Panc1 (cell line): ENCODE data around the gene UBXN11. TPM values are rescaled to one million over a fixed set of nuclear protein-coding genes. Genes with fewer than 3 reads are reported as not detected.

Source experiments
- ATAC-seq: fragments of 200-7000 bp; cut with Tn5 transposase; 2 replicates; pipeline ENCODE4 v1.9.1; 2020; ENCODE audit warnings: mild to moderate bottlenecking, moderate library complexity
- BruUV-seq: library from RNA; stranded (reverse); fragments of 400-500 nt; replicated peaks from 2 replicates; lab custom pipeline; 2021; lab: Mats Ljungman, UMichigan
- CTCF ChIA-PET: fragments of 300-600 bp; sonication (Branson Sonifier 250); formaldehyde crosslinking; loops from one replicate; lab custom pipeline; 2022; ENCODE audit warnings: antibody characterized with exemption; lab: Charles Lee
- POLR2A ChIA-PET: fragments of 300-600 bp; sonication (Branson Sonifier 250); formaldehyde crosslinking; loops from one replicate; lab custom pipeline; 2022; ENCODE audit warnings: antibody characterized with exemption; lab: Charles Lee
- DNase-seq: peaks from one replicate; pipeline ENCODE4 v3.0.0-alpha.2; 2010; ENCODE audit warnings: low read depth, low spot score
- H3K27ac ChIP-seq: 2 replicates; pipeline ENCODE4 v1.5.1; 2011; ENCODE audit warnings: mild to moderate bottlenecking, low read length, inconsistent platforms
- H3K27me3 ChIP-seq: fragments of 200-500 bp; sonication (Bioruptor generic); 2 replicates; pipeline ENCODE4 v1.6.0; 2014; ENCODE audit warnings: low read length, inconsistent platforms; ENCODE audit not compliant: control insufficient read depth, insufficient read depth
- H3K36me3 ChIP-seq: fragments of 200-500 bp; sonication (Bioruptor generic); 2 replicates; pipeline ENCODE4 v1.5.1; 2014; ENCODE audit warnings: inconsistent platforms, mild to moderate bottlenecking, low read length, moderate library complexity; ENCODE audit not compliant: control insufficient read depth, insufficient read depth
- H3K4me1 ChIP-seq: 2 replicates; pipeline ENCODE4 v1.5.1; 2011; ENCODE audit warnings: inconsistent platforms, mild to moderate bottlenecking, low read length, moderate library complexity; ENCODE audit not compliant: control insufficient read depth, insufficient read depth
- H3K4me3 ChIP-seq, 2 experiments: 2 replicates each; pipeline ENCODE4 v1.5.1; 2011 to 2012; ENCODE audit warnings: low read depth in 2 of 2, low read length in 2 of 2, mild to moderate bottlenecking in 2 of 2, inconsistent platforms in 1 of 2, moderate library complexity in 1 of 2
- H3K9me3 ChIP-seq: fragments of 200-500 bp; sonication (Bioruptor generic); 2 replicates; pipeline ENCODE4 v1.5.1; 2014; ENCODE audit warnings: low read depth, mild to moderate bottlenecking, inconsistent platforms, low read length, moderate library complexity; ENCODE audit not compliant: control insufficient read depth, insufficient read depth
- POLR2AphosphoS5 ChIP-seq: IDR thresholded peaks from 2 replicates; pipeline ENCODE4 v1.6.1; 2012; ENCODE audit warnings: mild to moderate bottlenecking, low read depth, low read length, moderate library complexity
- SIN3A ChIP-seq: IDR thresholded peaks from 2 replicates; pipeline ENCODE4 v1.6.1; 2012; ENCODE audit warnings: low read depth, mild to moderate bottlenecking, low read length, moderate library complexity, borderline replicate concordance; ENCODE audit not compliant: insufficient read depth
- TCF7L2 ChIP-seq: IDR thresholded peaks from 2 replicates; pipeline ENCODE4 v1.6.1; 2011; ENCODE audit warnings: mild to moderate bottlenecking, low read depth, low read length, inconsistent platforms
- in situ Hi-C: cut with HindIII; loops from 2 replicates; pipeline ENCODE4 v1.10.0; 2016; ENCODE audit warnings: low sequenced_read_pairs, low pct_unique_long_range_greater_than_20kb
- intact Hi-C: fragments of 100-400 bp; cut with micrococcal nuclease; formaldehyde crosslinking; loops from one replicate; pipeline ENCODE4 v1.10.0; 2022; ENCODE audit not compliant: unreplicated experiment
- total RNA-seq: library from RNA; stranded (reverse); gene quantifications from one replicate; pipeline ENCODE4 v1.2.1, GENCODE V29; 2021; ENCODE audit not compliant: unreplicated experiment
- TF ChIP-seq, protein P1 (sequence below): fragments of 450-650 bp; IDR thresholded peaks from 2 replicates; pipeline ENCODE4 v1.5.1; 2017; ENCODE audit warnings: mild to moderate bottlenecking
- TF ChIP-seq, protein P2 (sequence below), 2 experiments: IDR thresholded peaks; 2 replicates each; pipeline ENCODE4 v1.6.1; 2011 to 2012; ENCODE audit warnings: low read depth in 2 of 2, control low read depth in 1 of 2, low read length in 1 of 2, mild to moderate bottlenecking in 1 of 2, moderate library complexity in 1 of 2; ENCODE audit not compliant: insufficient read depth in 1 of 2

Gene UBXN11
- total RNA-seq, 1 experiment from 2014 or later = 23.7 TPM

DNA sequence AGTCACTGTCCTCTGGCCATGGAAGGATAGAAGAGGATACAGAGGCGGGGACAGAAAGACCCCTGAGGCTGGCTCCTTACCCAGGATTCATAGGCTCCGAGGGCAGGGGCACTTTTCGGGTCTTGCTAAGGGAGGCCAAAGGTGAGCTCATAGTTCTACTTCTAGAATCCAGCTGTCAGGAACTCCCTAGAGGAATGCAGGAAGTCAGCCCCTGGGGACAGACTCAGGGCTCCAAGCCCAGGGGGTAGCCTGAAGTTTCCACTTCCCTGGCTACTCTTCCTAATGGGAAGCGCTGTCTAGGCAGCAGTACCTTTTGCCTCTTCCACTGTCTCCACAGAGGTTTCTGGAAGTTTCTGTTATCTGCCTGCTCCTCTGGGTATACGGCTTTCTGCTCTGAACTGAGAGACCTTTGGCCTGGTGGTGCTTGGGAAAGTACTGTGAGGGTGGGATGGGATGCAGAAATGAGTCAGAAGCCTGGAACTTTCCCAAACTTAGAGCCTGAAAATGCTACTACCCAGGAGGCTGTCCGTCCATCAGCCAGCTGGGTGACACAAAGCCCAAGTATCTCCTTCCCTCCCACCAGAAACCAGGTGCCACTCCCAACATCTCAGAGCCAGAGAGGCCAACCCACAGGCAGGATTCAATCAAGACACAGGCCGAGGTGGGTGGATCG lies 3.6 kb downstream of the UBXN11 start:
- H3K4me3 ChIP-seq = no peak overlapping the region
- ATAC-seq (no peak), DNase-seq (no peak)
- BruUV-seq = no TSS peak
- CTCF ChIA-PET = interaction anchor here (0.9 kb wide), 1 partner anchor 114 kb away, joined by 3 read pairs; no protein-coding TSS in a partner anchor
- H3K27ac ChIP-seq = no peak overlapping the region
- no peaks in the 10 kb centered on the region; the same call in 1 of the 2 replicates for H3K36me3 ChIP-seq
- H3K27me3 ChIP-seq = no peaks in the 10 kb centered on the region
- in situ Hi-C loops (no loop called here), intact Hi-C loops (no loop called here)
- no peak for TF ChIP-seq TCF7L2
- TF ChIP-seq, protein P1, sequence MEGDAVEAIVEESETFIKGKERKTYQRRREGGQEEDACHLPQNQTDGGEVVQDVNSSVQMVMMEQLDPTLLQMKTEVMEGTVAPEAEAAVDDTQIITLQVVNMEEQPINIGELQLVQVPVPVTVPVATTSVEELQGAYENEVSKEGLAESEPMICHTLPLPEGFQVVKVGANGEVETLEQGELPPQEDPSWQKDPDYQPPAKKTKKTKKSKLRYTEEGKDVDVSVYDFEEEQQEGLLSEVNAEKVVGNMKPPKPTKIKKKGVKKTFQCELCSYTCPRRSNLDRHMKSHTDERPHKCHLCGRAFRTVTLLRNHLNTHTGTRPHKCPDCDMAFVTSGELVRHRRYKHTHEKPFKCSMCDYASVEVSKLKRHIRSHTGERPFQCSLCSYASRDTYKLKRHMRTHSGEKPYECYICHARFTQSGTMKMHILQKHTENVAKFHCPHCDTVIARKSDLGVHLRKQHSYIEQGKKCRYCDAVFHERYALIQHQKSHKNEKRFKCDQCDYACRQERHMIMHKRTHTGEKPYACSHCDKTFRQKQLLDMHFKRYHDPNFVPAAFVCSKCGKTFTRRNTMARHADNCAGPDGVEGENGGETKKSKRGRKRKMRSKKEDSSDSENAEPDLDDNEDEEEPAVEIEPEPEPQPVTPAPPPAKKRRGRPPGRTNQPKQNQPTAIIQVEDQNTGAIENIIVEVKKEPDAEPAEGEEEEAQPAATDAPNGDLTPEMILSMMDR = no peak
- TF ChIP-seq, protein P2, sequence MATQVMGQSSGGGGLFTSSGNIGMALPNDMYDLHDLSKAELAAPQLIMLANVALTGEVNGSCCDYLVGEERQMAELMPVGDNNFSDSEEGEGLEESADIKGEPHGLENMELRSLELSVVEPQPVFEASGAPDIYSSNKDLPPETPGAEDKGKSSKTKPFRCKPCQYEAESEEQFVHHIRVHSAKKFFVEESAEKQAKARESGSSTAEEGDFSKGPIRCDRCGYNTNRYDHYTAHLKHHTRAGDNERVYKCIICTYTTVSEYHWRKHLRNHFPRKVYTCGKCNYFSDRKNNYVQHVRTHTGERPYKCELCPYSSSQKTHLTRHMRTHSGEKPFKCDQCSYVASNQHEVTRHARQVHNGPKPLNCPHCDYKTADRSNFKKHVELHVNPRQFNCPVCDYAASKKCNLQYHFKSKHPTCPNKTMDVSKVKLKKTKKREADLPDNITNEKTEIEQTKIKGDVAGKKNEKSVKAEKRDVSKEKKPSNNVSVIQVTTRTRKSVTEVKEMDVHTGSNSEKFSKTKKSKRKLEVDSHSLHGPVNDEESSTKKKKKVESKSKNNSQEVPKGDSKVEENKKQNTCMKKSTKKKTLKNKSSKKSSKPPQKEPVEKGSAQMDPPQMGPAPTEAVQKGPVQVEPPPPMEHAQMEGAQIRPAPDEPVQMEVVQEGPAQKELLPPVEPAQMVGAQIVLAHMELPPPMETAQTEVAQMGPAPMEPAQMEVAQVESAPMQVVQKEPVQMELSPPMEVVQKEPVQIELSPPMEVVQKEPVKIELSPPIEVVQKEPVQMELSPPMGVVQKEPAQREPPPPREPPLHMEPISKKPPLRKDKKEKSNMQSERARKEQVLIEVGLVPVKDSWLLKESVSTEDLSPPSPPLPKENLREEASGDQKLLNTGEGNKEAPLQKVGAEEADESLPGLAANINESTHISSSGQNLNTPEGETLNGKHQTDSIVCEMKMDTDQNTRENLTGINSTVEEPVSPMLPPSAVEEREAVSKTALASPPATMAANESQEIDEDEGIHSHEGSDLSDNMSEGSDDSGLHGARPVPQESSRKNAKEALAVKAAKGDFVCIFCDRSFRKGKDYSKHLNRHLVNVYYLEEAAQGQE (IDR thresholded peaks at IDR 0.05; ENCODE audit: insufficient read depth in 1 of 2, low read depth in 2 of 2, low read length in 1 of 2) = no peak
- no peak for TF ChIP-seq POLR2AphosphoS5
- TF ChIP-seq SIN3A = no peak
- no peaks in the 10 kb centered on the region for H3K9me3 ChIP-seq
- peaks cover 17% of the 10 kb centered on the region for H3K4me1 ChIP-seq
- POLR2A ChIA-PET = interaction anchor here (0.6 kb wide), 1 partner anchor 145 kb away, joined by 3 read pairs; no protein-coding TSS in a partner anchor

DNA sequence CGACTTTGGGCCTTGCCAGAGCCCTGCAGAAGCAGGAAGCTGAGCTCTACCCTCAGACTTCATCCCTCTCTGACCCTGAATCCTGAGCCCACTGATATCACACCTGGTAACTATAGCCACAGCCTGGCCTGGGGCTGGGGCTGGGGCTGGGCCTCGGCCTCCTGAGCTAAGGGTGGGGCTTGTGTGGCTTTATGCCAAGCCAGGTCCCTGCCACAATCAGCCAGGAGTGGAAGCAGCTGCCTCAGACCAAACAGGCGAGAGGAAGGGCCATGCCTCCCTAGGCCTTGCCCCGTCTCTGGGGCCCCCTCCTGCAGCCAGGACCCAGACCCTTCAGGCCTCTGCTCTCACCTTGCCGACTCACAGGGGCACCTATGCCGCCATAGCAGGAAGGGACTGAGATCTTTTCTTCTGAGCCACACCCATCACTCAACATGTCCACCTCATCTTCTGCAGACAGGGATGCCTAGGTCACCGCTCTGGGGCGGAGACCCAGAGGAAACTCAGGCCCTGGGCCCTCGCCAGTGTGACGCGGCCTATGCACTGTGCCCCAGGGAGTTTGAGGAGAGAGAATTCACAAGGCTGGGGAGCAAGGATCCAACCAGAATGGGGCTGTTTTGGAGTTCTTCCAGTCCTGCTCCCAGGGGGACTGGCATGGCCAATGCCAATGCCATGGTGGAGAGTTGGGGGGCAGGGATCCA lies 5.7 kb downstream of the UBXN11 start:
- H3K27me3 ChIP-seq = no peaks in the 10 kb centered on the region
- ATAC-seq (no peak), DNase-seq (no peak)
- in situ Hi-C loops = no loop called here
- TF ChIP-seq, protein P1 = no peak
- TF ChIP-seq, protein P2 (IDR thresholded peaks at IDR 0.05; ENCODE audit: insufficient read depth in 1 of 2, low read depth in 2 of 2, low read length in 1 of 2) = no peak
- TF ChIP-seq POLR2AphosphoS5 (no peak), SIN3A (no peak), TCF7L2 (no peak)
- ChIA-PET POLR2A (no interaction called here), CTCF (no interaction called here)
- no TSS peak for BruUV-seq
- H3K4me3 ChIP-seq = no peak overlapping the region
- intact Hi-C loops = no loop called here
- peaks cover 10% of the 10 kb centered on the region for H3K4me1 ChIP-seq
- H3K9me3 ChIP-seq = no peaks in the 10 kb centered on the region
- no peak overlapping the region for H3K27ac ChIP-seq
- H3K36me3 ChIP-seq = no peaks in the 10 kb centered on the region
